ENCODE measurements around the gene HIVEP3.

DNA sequence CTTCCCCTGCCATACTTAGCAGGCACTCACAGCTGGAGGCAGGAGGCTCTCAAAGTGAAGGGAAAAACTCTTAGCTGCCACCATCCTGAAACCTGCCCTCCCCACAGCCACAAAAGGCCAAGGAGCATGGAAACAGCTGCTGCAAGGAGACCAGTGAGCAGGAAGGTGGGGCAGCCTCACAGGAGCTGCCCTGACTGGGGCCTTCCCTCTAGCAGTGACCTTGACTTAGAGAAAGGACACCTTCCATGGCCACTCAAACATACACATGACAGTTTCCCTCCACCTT lies 126.3 kb downstream of the HIVEP3 start:
- TF ChIP-seq, protein P1, sequence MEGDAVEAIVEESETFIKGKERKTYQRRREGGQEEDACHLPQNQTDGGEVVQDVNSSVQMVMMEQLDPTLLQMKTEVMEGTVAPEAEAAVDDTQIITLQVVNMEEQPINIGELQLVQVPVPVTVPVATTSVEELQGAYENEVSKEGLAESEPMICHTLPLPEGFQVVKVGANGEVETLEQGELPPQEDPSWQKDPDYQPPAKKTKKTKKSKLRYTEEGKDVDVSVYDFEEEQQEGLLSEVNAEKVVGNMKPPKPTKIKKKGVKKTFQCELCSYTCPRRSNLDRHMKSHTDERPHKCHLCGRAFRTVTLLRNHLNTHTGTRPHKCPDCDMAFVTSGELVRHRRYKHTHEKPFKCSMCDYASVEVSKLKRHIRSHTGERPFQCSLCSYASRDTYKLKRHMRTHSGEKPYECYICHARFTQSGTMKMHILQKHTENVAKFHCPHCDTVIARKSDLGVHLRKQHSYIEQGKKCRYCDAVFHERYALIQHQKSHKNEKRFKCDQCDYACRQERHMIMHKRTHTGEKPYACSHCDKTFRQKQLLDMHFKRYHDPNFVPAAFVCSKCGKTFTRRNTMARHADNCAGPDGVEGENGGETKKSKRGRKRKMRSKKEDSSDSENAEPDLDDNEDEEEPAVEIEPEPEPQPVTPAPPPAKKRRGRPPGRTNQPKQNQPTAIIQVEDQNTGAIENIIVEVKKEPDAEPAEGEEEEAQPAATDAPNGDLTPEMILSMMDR (IDR thresholded peaks at IDR 0.05; ENCODE audit: low read length), result no peak
- no peak for TF ChIP-seq EZH2 (IDR thresholded peaks at IDR 0.05; ENCODE audit: borderline replicate concordance, low read length)

Data from OCI-LY1 (cell line).